AG10803 (cell line): Measurements from ENCODE around the gene CACNA1I.

Experiments used
- DNase-seq: peaks from one replicate; pipeline ENCODE4 v3.0.0; 2010; ENCODE audit warnings: low read depth
- H3K4me3 ChIP-seq: 2 replicates; pipeline ENCODE4 v1.5.1; 2011; ENCODE audit warnings: mild to moderate bottlenecking, low read length, control low read depth
- CTCF ChIP-seq: conservative IDR thresholded peaks from 2 replicates; pipeline ENCODE4 v1.5.1; 2011; ENCODE audit warnings: mild to moderate bottlenecking, low read length, control low read depth, inconsistent platforms

The CACNA1I gene

GRCh38 chr22:39556970-39557841, 13.3 kb upstream of the CACNA1I start:
- no peak for DNase-seq
- TF ChIP-seq CTCF = no peak
- H3K4me3 ChIP-seq = no peak overlapping the region

- no peak for TF ChIP-seq CTCF
- no peak for DNase-seq
- H3K4me3 ChIP-seq = no peak overlapping the region
These were observed 12.3 kb upstream of the CACNA1I start for GRCh38 chr22:39558254-39558727.

- no peak for DNase-seq
- no peak for TF ChIP-seq CTCF
- no peak overlapping the region for H3K4me3 ChIP-seq
These were observed 11.6 kb upstream of the CACNA1I start for GRCh38 chr22:39558950-39559349.

- DNase-seq = peak; percentile 13
- peak; percentile 45 for TF ChIP-seq CTCF
These were observed 11.0 kb upstream of the CACNA1I start for GRCh38 chr22:39559456-39560105.

GRCh38 chr22:39560127-39560526, 10.4 kb upstream of the CACNA1I start:
- TF ChIP-seq CTCF = no peak
- DNase-seq = no peak
- no peak overlapping the region for H3K4me3 ChIP-seq

More at GRCh38 chr22:39559456-39560105, 11.0 kb upstream of the CACNA1I start:
- no peak overlapping the region for H3K4me3 ChIP-seq

GRCh38 chr22:39562839-39563489, 7.6 kb upstream of the CACNA1I start:
- no peak for DNase-seq
- H3K4me3 ChIP-seq = no peak overlapping the region
- no peak for TF ChIP-seq CTCF
